Esophagus muscularis mucosa (tissue), 4 donors: ENCODE data around the gene ULK4.

ENCODE experiments used
- CTCF ChIP-seq, 3 experiments: fragments of 200-600 bp in 2 of 3; fragments of 450-650 bp in 1 of 3; sonication (generic) in 2 of 3; IDR thresholded peaks; one replicate each; pipeline ENCODE4 v1.5.1; 2017 to 2019; ENCODE audit warnings: antibody characterized with exemption in 3 of 3, mild to moderate bottlenecking in 2 of 3, moderate library complexity in 1 of 3
- EP300 ChIP-seq: sonication (generic); formaldehyde crosslinking; IDR thresholded peaks from one replicate; pipeline ENCODE4 v1.6.1; 2017; ENCODE audit warnings: antibody characterized with exemption
- POLR2A ChIP-seq: fragments of 450-650 bp; IDR thresholded peaks from one replicate; pipeline ENCODE4 v1.6.1; 2017; ENCODE audit warnings: antibody characterized with exemption, moderate library complexity, mild to moderate bottlenecking, low read depth
- POLR2AphosphoS5 ChIP-seq, 2 donors: sonication (generic); formaldehyde crosslinking; IDR thresholded peaks; one replicate each; pipeline ENCODE4 v1.6.1; 2017; ENCODE audit warnings: antibody characterized with exemption in 2 of 2

DNA sequence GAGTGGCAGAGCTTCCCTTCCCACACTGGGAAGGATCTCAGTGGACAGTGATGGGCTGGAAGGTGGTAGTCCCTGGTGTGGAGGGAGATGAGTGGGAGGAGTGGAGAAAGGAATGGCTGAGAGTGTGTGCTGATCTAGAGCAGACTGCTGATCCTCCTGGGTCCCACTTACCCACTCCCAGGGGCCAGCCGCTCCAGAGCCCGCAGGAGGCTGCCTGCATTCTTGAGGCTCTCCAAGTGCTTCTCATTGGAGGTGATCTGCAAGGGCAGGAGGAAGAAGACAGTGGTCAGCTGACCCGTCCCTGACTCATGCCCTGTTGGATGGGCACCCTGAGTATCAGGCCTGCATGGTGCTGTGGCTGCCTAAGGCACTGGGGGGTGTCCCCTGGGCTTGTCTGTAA lies 712.6 kb downstream of the ULK4 start:
- no peak for TF ChIP-seq CTCF (IDR thresholded peaks at IDR 0.05)
- TF ChIP-seq POLR2A = no peak
- TF ChIP-seq POLR2AphosphoS5 (IDR thresholded peaks at IDR 0.05) = no peak
- TF ChIP-seq EP300 = no peak
